Inflammatory macrophage treated with lipopolysaccharide for 1 hour (primary cell): Measurements from ENCODE around the gene MSMP.
A peak's percentile ranks its signal among the peaks of the same experiment; 100 is the strongest.

Experiments
- DNase-seq, 2 donors: peaks; one replicate each; pipeline ENCODE4 v3.0.0-alpha.2; 2020 to 2022

Gene MSMP, protein sequence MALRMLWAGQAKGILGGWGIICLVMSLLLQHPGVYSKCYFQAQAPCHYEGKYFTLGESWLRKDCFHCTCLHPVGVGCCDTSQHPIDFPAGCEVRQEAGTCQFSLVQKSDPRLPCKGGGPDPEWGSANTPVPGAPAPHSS

DNA sequence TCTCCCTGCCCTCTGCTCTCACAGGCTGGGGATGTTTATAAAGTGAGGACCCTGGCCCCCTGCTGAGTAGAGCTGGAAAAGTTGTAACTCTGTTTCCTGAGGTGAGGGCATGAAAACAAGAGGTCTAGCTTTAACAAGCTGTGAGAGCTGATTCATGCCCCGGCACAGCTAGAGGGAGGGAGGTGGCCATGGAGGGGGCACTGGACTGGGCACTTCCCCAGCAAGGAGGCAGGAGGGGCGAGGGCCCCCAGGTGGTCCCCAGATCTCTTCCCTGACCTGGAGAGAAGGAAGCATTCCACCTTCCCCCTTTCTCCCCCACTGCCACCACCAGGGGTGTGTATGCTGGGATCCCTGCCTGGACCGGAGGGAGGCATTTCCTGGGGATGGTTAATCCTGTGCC lies at the start of gene MSMP:
Gene MSMP (minus strand): TSS at position 13 of the 400 bp plus-strand sequence. CDS start 147 bp downstream, outside the sequence.
- DNase-seq, result no peak

DNA sequence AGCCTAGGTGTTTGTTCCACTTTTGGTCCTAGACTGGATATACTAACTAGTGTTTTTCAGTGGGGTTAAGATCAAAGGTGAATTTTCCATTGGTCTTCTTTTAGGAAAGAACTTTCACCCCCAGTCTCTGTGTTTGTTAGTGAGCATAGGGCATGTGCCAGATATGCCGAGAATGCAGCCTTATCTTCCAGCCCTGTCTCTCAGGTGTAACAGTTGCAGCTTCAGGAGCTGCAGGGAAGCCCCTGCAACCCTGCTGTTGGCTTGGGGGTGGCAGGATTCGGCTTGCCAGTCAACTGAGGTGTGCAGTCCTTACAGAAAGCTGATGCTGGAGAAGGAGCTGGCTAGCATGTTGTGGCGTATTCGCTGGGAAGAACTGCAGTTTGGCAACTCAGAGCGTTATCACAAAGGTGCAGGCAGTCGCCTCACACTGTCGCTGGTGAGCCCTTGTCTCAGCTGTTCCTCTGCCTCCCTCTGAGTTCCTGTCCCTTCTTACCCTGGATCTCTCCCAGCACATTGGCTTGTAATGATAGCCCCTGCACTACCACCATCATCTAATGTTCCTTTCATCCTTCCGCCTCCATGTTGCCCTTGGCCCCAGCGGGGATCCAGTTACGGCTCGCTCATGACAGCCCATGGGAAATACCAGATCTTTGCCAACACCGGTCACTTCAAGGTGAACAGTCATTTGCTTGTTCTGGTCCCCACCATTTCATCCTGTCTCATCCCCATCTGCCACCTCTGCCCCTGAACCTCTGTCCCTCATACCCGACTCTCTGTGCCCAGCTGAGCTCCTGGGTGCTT lies 47.5 kb upstream of the MSMP start:
- DNase-seq, result no peak

DNA sequence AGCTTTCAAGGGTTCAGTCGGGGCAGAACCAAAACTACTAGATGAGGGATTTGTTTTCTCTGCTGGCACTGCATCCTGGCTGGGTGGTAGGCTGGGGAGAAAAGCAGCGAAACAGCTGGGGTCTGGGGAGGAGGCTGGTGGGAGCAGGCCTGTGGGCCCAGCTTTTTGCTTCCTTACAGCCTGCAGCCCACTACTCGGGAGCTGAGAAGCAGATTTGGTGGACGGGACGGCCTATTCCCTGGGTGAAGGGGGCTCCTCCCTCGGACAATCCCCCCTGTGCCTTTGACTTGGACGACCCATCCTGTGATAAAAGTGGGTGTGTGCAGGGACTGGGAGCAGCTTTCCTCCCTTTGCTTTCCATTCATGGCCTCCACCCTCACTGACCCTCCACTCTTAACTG lies 46.5 kb upstream of the MSMP start:
- no peak for DNase-seq

DNA sequence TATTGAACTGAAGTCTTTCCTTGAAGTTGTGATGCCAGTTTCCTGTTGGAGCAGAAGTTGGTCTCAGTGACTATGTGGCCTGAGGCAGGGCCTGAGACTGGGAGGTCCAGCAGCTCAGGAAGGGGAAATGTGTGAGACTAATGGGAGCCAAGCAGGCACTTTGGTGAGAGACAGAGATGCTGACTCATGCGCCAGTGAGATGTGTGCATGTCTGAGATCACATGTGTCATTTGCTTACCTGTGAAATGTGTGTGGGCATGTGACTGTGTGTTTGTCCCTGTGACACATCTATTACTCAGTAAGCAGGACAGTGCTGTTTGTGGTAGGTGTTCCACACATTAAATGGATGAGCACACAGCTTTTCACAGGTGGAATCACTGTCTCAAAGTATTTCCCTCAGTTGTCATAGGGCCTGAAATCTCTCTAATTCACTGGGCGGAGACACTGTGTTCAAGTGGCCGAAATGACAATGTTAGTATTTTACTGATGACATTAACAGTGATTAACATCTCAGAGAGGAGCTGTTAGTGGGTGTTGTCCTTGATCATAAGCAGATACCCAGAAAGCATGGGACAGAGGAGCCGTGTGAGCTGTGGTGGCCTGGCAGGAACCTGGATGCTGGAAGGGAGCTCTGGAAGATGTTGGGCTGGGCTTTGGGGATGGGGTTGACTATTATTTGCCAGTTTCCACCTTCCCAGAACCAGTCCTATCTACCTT lies 44.7 kb upstream of the MSMP start:
- DNase-seq, result no peak

DNA sequence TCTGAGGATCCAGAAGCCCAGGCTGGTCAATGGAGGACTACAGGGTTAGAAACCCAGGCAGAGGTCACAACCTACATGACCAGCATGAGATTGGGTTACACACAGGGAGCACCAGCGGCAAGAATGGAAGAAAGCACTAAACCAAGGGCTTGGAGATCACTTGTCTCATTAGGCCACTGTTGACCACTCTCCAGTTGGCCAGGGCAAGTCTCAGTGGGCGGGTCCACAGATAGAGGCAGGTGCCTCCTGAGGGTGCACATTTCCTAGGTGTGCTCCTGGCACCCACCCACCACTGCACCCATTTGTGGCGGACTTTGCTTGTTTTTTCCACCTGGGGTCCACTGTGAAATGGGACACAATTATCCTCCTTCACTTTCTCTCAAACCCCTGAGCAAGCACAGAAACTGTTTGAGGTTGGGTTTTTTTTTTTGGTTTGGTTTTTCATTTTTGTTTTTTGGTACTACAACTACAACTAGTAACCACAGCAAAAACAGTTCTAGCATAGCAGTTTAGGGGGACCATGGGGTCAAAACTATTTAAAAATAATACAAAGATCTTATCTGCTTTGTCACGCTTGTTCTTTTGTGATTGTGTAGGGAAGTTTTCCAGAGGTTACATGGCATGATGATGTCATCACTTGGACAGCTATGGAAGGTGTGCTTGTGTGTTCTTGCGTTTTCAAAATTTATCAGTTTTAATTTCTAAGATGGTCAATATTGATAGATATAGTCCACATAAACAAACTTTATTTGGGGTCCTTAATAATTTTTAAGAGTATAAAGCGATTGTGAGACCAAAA lies 43.4 kb upstream of the MSMP start:
- no peak for DNase-seq

DNA sequence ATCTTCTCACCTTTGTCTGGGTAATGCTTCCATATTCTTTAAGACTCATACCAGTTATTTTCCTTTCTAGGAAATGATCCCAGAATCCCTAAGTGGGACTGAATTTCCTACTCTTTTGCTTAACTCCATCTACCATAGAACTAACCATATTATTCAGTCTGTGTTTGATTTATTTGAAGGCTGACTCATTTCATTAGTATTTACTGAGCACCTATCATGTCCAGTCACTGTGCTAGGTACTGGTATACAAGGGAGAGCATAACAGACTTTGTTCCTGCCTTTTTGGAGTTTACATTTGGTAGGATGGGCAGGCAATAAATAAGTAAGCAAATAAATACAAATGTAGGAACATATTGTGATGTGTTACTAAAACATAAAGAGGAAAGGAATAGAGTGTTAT lies 41.6 kb upstream of the MSMP start:
- DNase-seq, result no peak

DNA sequence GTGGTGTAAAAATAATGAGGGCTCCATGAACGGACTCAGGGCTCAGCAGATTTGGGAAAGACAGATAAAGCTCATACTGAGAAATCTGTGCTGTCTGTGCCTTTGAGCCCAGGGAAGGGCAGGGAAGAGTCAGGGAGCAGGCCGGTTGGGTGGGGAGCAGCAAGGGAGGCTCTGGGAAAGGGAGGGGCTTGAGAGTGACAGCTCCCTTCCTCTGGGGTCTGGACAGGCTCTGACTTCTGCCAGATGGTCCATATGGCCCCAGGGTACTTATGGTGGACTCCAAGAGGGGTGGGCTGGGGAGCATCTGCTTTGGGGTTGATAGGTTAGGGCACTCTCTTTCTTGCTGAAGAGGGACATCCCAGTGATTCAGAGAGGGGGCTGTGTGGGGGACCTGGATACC lies 39.4 kb upstream of the MSMP start:
- DNase-seq, result no peak

DNA sequence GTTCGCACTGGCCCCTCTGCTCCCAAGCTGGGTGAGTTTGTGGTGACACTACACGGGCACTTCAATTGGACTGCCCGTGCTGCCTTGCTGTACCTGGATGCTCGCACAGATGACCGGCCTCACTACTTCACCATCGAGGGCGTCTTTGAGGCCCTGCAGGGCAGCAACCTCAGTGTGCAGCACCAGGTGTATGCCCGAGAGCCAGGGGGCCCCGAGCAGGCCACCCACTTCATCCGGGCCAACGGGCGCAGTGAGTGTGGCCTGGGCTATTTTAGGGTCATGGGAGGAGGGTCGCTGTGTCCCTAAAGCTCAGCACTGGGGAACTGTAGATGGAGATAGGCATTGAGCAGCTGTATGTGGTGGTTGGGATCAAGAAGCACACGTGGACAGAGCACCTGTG lies 38.8 kb upstream of the MSMP start:
- no peak for DNase-seq

DNA sequence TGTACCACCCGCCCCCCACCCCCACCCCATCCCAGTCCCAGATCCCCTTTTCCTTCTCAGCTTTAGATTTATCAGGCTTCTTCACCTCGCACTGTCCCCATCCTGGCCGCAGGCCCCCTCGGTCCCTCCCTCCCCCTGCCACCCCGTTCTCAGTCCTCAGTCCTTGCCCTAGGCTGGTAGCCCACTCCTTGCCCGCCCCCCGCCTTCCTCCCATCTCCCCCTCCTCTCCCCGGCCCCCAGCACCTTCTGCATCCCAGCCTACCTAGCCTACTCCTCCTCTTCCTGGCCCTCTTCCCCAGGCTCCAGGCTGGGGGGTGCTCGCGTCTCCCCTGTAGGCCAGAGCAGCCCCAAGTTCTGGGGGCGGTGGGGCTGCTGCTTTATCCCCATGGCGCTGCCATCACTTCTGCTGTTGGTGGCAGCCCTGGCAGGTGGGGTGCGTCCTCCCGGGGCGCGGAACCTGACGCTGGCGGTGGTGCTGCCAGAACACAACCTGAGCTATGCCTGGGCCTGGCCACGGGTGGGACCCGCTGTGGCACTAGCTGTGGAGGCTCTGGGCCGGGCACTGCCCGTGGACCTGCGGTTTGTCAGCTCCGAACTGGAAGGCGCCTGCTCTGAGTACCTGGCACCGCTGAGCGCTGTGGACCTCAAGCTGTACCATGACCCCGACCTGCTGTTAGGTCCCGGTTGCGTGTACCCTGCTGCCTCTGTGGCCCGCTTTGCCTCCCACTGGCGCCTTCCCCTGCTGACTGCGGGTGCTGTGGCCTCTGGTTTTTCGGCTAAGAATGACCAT lies 38.1 kb upstream of the MSMP start:
- no peak for DNase-seq

DNA sequence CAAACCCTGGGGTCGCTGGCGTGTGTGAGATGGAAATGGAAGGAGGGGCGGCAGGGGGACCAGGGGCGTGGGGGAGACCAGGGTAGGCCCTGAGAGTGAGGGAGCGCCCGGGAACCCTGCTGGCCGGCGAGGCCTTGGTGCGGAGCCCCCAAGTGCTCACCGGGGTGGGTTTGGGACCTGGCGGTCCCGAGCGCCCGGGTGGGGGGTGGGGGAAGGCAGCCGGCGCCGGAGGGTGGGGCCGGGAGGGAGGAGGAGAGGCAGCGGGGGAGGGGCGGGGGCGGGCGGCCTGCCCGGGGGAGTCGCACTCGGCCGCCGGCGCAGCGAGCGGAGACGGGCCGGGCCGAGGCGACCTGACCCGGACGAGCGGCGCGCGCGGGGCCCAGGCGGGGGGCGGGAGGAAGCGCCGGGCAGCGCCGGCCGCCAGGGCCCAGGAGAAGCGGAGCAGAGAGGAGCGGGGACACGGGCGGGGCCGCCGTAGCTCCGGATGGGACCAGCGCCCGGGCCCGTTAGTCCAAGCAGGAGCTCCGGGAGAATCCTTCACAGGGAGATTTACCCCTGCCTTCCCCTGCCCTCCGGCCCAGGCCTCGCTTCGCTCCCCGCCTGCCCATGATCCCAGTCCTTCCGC lies 37.3 kb upstream of the MSMP start, which contains the start of gene NPR2:
Gene NPR2 (plus strand): TSS at position 295 of the 625 bp plus-strand sequence. CDS start 818 bp downstream, outside the sequence.
- no peak for DNase-seq

DNA sequence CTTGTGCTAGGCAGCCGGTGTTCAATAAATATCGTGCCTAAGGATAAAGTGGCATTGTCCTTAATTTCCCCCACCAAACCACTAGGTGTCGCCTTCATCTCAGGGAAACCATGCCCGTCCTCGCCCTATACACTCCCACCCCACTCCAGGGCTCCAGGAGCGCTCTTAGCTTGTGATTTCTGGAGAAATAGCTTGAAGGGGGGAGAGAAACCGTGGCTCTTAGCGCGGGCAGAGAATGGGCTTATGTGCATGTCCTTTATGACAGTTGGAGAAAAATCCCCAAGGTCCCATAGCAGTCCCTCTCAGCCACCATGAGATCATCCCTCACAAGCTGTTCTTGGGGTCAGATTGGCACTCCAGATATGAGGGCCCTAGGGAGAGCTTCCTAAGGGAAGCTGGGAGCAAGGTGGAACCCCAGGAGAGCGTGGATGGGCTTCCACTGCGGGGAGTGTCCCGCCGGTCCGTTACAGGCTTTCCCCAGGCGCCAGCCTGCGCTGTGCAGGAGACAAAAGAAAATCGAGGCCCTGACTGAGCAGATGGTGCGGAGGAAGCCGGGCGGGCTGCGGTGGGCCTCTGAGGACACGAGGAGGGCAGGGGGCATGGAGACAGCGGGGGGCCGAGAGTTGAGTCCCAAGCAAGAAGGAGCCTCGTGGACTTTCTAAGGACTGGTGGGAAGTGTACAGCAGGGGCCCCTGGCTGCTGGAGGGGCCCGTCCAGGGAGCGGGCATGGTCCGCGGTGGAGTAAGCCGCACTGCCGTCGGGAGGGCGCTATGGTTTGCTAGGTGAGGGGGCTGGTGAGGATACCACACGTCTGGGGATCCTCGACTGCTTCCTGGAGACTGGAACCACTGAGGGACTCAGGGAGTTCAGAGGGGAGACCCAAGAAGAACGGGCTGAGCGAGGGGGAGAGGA lies 36.6 kb upstream of the MSMP start:
- DNase-seq, result peak; percentile 39 to 78

DNA sequence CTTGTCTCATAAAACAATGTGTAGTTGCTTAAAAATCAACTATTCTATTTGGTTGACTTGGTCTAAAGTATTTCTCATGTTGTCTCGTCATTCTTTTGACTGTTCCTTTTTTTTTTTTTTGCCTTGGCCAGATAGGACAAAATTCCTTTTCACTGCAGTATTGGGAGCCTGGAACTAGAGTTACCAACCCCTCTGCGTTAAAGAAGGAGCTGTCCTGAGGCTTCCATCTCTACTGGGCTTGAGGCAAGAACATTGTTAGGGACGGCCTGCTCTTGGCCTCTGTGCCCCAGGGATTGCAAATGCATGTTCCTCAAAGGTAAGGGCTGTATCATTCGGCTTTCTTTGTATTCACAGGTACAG lies 35.9 kb upstream of the MSMP start:
- DNase-seq, result no peak

DNA sequence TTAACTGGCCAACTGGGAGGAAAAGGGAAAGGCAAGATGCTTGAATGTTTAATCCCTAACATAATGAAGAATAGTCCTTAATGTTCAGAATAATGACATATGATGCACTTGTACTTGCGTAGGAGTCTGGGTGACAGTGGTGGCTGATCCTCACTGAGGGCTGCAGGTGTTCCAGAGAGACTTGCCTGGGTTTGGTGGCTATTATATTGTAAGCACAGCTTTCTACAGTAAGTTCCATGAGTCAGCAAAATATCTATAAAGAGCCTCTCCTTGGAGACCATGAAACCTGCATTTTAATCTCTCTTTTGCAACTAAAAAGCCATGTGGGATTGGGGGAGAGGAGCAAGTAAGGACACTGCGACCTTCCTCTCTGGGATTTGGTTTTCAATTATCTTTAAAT lies 35.5 kb upstream of the MSMP start:
- DNase-seq, result no peak

DNA sequence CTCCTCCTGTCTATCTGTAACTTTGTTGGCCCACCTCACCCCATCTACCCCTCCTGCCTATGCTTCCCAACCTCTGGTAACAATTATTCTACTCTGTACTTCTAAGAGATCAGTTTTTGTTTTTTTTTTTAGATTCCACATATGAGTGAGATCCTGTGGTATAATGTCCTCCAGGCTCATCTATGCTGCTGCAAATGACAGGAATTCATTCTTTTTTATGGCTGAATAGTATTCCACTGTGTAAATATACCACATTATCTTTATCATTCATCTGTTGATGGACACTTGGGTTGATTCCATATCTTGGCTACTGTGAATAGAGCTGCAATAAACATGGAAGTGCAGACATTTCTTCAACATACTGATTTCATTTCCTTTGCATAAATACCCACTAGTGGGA lies 29.3 kb upstream of the MSMP start:
- no peak for DNase-seq

DNA sequence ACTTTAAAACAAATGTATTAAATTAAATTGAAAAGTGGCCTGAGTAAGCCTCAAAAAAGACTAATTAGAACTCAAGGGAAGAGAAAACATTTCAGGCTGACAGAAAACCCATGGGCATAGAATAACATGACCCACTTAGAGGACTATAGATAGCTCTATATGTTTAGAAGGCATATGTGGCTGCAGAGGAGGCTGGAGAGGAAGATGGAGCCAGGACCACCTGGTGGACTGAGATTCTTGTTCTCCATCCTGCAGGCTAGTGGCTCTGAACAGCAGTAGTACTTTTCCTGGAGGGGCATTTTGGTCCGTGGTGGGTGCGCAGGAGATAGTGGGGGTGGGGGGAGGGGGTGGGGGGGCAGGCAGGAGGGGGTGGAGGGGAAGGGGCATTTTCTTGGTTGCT lies 27.0 kb upstream of the MSMP start:
- no peak for DNase-seq

DNA sequence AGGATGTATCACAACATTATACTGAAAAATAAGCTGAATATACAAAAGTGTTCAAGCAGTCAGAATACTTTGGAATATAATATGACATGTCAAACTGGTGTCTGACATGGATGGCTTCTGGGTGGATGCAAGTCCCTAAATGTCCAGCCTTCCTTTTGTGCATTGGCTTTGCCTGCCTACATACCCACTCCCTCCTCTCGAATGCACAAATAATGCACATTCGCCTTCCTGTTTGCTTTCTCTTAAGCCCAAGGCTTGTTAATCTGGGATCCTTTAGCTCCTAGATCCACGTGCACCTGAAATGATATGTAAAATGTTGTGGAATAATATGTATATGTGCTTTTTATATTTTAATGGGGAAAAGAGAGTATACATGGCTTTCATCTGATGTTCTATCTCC lies 24.4 kb upstream of the MSMP start:
- DNase-seq, result no peak

DNA sequence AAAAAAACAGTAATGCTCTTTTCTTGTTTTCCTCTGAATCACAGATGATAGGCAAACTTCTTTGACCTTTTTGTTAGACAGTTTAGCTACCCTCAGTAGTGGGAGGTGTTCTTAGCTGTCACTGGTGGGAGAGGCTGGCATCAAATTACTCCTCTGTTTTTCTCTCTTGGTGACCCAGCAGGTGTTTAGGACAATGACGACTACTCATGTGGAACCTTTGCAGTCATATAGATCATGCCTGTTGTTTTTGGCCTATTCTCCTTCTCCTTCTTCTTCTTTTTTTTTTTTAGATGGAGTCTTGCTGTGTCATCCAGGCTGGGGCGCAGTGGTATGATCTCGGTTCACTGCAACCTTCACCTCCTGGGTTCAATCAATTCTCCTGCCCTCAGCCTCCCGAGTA lies 21.9 kb upstream of the MSMP start:
- DNase-seq, result no peak

DNA sequence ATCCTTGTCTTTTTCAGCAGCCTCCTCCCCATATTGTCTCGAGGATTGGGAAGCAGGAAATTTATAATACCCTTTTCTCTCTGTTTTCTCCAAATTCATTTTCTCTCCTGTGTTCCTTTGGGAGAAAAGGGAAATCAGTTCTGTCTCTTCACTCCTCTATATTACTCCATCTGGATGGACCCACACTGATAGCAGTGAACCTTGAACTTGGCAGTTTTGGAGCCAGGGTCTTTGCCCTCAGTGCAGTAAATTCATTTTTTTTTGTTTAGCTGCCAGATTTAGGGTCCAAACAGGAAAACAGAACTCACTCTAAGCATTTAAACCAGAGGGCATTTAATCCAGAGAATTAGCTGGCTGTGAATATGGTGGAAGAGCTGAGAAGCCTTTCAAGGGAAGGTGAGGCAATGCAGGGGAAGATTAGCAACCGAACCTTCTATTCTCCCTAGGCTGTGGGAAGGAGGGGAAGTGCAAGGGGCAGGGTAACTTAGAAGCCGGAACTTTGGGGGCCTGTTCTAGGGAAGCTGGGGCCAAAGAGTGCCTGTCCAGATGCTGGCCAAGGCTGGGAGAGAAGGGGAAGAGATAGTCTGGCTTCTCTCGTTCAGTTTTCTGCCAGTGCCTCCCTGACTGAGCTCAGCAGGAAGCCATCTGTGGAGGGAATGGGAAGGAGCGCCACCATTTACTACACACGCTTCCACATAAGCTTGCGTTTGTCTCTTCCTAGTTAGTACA lies 21.0 kb upstream of the MSMP start:
- DNase-seq, result peak; percentile 55 to 56

DNA sequence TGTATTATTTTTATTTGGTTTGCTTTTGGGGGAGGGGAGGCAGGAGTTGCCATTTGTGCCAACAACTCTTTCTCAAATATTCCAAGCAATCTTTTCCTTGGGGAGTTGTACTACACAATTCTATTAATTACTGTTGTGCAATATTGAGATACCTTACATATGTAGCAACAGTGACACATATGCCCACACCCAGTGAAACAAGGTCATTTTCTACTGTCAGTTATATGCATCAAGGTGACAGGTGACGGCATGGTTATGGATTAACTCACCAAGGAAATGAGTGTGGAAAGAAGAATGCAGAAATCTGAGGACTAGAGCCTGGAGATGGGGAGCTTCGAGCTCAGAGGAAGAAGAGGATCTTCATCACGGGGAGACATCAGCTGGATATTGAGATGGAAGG lies 17.9 kb upstream of the MSMP start:
- DNase-seq, result no peak

DNA sequence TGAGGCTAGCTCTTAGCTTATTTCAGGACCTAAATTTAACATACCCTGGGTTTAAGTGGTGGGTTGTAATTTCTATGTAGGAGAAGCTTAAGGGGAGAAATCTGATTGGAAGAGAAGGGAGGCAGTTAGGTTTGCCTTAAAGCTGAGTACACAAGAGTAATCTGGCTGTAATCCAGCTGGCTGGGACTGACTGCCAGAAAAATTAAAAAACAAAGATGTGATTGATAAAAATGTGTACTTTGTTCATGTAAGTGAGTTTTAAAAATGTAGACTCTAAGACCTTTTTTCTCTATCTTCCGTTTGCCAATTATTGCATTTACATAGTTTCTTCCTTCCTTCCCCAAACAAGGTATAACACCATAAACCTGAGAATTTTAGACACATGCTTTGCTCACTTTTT lies 17.5 kb upstream of the MSMP start:
- no peak for DNase-seq
